A673 (cell line): ENCODE measurements around the gene BRME1. TPM values are rescaled to one million over a fixed set of nuclear protein-coding genes. Genes with fewer than 3 reads are reported as not detected.

Experiments
- BruUV-seq: library from RNA; stranded (reverse); fragments of 400-500 nt; replicated peaks from 2 replicates; lab custom pipeline; 2021; lab: Mats Ljungman, UMichigan
- CTCF ChIA-PET: fragments of 300-600 bp; sonication (Branson Sonifier 250); formaldehyde crosslinking; loops from one replicate; lab custom pipeline; 2022; ENCODE audit warnings: antibody characterized with exemption; lab: Charles Lee
- POLR2A ChIA-PET: fragments of 300-600 bp; sonication (Branson Sonifier 250); formaldehyde crosslinking; loops from one replicate; lab custom pipeline; 2022; ENCODE audit warnings: antibody characterized with exemption; ENCODE audit not compliant: low non-redundant PET; lab: Charles Lee
- DNase-seq: peaks from one replicate; pipeline ENCODE4 v3.0.0-alpha.2; 2015; ENCODE audit warnings: low spot score
- H3K27ac ChIP-seq: fragments of 200-600 bp; sonication (generic); 2 replicates; pipeline ENCODE4 v1.5.1; 2016; ENCODE audit warnings: mixed run types, low read depth, mild to moderate bottlenecking, mixed read lengths, antibody characterized with exemption, low read length; ENCODE audit not compliant: poor library complexity, severe bottlenecking
- H3K27me3 ChIP-seq: fragments of 200-600 bp; sonication (generic); replicated peaks from 2 replicates; pipeline ENCODE4 v1.6.1; 2017; ENCODE audit warnings: mixed run types, low read depth, mild to moderate bottlenecking, mixed read lengths, antibody characterized with exemption, low read length; ENCODE audit not compliant: insufficient read depth, poor library complexity
- H3K36me3 ChIP-seq: fragments of 200-600 bp; sonication (generic); 2 replicates; pipeline ENCODE4 v1.6.1; 2016; ENCODE audit warnings: mixed run types, mild to moderate bottlenecking, mixed read lengths, antibody characterized with exemption, low read length; ENCODE audit not compliant: insufficient read depth, poor library complexity, severe bottlenecking
- H3K4me1 ChIP-seq: fragments of 200-600 bp; sonication (generic); 2 replicates; pipeline ENCODE4 v1.6.1; 2017; ENCODE audit warnings: mixed run types, mild to moderate bottlenecking, mixed read lengths, antibody characterized with exemption, low read length; ENCODE audit not compliant: insufficient read depth, poor library complexity, severe bottlenecking
- H3K4me3 ChIP-seq: fragments of 200-600 bp; sonication (generic); 2 replicates; pipeline ENCODE4 v1.5.1; 2016; ENCODE audit warnings: low read depth, mixed run types, mild to moderate bottlenecking, mixed read lengths, low read length; ENCODE audit not compliant: poor library complexity, severe bottlenecking
- H3K9me3 ChIP-seq: fragments of 200-600 bp; sonication (generic); 2 replicates; pipeline ENCODE4 v1.6.1; 2016; ENCODE audit warnings: mixed run types, low read depth, mild to moderate bottlenecking, mixed read lengths, antibody characterized with exemption, low read length; ENCODE audit not compliant: poor library complexity, severe bottlenecking
- EZH2 ChIP-seq: fragments of 200-600 bp; sonication (generic); IDR thresholded peaks from 2 replicates; pipeline ENCODE4 v1.6.1; 2017; ENCODE audit warnings: borderline replicate concordance, low read depth, mild to moderate bottlenecking, mixed read lengths, antibody characterized with exemption, low read length; ENCODE audit not compliant: poor library complexity, severe bottlenecking
- intact Hi-C: fragments of 100-400 bp; cut with micrococcal nuclease; formaldehyde crosslinking; loops from one replicate; pipeline ENCODE4 v1.10.0; 2022; ENCODE audit not compliant: unreplicated experiment
- total RNA-seq: library from RNA; stranded (reverse); gene quantifications from 2 replicates; pipeline ENCODE4 v1.2.3, GENCODE V29; 2021
- TF ChIP-seq, protein P1 (sequence below): fragments of 300-800, 200-600 bp; sonication (generic); conservative IDR thresholded peaks from 2 replicates; pipeline ENCODE4 v1.5.1; 2017; ENCODE audit warnings: low read depth, mild to moderate bottlenecking, antibody characterized with exemption, low read length, moderate library complexity, mixed read lengths

The BRME1 gene
- total RNA-seq, 1 experiment from 2014 or later, result 4.0 TPM

DNA sequence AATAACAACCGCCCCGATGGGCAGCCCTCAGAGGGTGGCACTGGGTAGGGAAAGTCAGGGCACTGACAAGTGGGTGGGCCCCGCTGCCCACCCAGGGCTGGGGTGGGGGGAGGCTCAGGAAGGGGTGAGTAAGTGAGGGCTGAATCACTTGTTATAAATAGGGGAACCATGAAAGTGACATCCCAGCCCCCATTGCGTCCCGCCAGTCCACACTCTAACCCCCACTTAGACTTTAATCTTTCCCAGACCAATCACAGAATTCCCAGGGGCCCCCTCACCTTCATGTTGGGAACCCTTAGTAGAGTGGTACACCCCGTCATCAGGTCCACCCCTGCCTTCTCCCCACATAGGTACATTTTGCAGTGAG is 66.0 kb downstream of the BRME1 start:
- BruUV-seq, result no TSS peak
- Histone ChIP-seq H3K36me3 (peaks cover 12% of the 10 kb centered on the region), H3K4me1 (peaks cover 60% of the 10 kb centered on the region), H3K9me3 (no peaks in the 10 kb centered on the region), H3K27me3 (no peaks in the 10 kb centered on the region), H3K4me3 (peak overlapping the region; percentile 81), H3K27ac (peak overlapping the region; percentile 95)
- POLR2A ChIA-PET, result no interaction called here
- intact Hi-C loops, result loop anchor here (10.0 kb wide), 1 partner anchor 675 kb away; no protein-coding TSS in a partner anchor
- DNase-seq, result no peak
- CTCF ChIA-PET, result interaction anchor here (0.6 to 0.9 kb wide), 3 partner anchors 206 to 276 kb away, joined by 3 to 11 read pairs (median 8); no protein-coding TSS in a partner anchor
- no peak for TF ChIP-seq EZH2
- TF ChIP-seq, protein P1, sequence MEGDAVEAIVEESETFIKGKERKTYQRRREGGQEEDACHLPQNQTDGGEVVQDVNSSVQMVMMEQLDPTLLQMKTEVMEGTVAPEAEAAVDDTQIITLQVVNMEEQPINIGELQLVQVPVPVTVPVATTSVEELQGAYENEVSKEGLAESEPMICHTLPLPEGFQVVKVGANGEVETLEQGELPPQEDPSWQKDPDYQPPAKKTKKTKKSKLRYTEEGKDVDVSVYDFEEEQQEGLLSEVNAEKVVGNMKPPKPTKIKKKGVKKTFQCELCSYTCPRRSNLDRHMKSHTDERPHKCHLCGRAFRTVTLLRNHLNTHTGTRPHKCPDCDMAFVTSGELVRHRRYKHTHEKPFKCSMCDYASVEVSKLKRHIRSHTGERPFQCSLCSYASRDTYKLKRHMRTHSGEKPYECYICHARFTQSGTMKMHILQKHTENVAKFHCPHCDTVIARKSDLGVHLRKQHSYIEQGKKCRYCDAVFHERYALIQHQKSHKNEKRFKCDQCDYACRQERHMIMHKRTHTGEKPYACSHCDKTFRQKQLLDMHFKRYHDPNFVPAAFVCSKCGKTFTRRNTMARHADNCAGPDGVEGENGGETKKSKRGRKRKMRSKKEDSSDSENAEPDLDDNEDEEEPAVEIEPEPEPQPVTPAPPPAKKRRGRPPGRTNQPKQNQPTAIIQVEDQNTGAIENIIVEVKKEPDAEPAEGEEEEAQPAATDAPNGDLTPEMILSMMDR, result no peak

DNA sequence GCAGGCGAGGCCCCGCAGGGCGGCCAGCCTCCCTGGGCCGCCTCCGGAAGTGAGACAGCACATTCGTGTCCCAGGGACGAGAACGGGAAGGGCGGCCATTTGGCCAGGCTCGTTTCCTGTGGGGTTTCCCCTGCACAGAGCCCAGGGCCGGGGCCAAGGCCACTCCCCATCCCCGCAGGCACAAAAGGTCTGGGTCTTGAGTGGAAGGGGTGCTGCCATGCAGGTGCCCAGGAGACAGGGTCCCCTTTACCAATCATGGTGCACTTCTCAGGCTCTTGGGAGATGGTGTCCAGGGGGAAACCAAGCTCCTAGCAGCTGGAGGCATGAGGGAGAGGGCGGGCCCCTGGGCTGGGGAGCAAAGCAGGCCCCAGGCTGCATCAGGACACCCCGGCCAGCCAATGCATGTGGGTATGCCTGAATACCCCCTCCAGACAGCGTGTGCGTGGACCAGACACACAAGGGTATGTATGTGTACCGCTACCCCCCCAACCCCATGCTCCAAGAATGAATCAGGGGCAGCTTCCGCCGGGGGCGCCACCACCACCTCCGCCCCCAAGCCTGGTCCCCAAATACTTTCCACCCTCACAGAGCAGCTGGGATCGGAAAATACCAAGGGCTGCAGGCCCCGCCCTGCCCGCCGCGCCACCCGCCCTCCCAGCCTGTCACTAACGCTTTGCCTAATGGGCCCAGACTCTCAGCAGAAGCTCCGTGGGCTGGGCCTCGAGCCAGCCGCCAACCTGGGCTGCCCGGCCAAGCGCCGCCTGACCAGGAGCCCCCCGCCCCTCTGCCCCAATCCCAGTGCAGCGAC is 66.6 kb downstream of the BRME1 start:
- peaks cover 60% of the 10 kb centered on the region for H3K4me1 ChIP-seq
- peak overlapping the region; percentile 81 for H3K4me3 ChIP-seq
- POLR2A ChIA-PET, result interaction anchor here (0.7 kb wide), 1 partner anchor 8 kb away, joined by 14 read pairs; no protein-coding TSS in a partner anchor
- TF ChIP-seq EZH2, result no peak
- TF ChIP-seq, protein P1, result 0 out of 2 replicates have a peak, but pooled peaks have one; percentile 27
- peak overlapping the region; percentile 95 for H3K27ac ChIP-seq
- BruUV-seq, result TSS peak; percentile 50
- DNase-seq, result peak; percentile 91
- CTCF ChIA-PET, result interaction anchor here (0.6 to 0.9 kb wide), 3 partner anchors 206 to 276 kb away, joined by 3 to 11 read pairs (median 8); no protein-coding TSS in a partner anchor
- intact Hi-C loops, result no loop called here
- peaks cover 16% of the 10 kb centered on the region for H3K36me3 ChIP-seq
- no peaks in the 10 kb centered on the region for H3K27me3 ChIP-seq
- no peaks in the 10 kb centered on the region for H3K9me3 ChIP-seq

DNA sequence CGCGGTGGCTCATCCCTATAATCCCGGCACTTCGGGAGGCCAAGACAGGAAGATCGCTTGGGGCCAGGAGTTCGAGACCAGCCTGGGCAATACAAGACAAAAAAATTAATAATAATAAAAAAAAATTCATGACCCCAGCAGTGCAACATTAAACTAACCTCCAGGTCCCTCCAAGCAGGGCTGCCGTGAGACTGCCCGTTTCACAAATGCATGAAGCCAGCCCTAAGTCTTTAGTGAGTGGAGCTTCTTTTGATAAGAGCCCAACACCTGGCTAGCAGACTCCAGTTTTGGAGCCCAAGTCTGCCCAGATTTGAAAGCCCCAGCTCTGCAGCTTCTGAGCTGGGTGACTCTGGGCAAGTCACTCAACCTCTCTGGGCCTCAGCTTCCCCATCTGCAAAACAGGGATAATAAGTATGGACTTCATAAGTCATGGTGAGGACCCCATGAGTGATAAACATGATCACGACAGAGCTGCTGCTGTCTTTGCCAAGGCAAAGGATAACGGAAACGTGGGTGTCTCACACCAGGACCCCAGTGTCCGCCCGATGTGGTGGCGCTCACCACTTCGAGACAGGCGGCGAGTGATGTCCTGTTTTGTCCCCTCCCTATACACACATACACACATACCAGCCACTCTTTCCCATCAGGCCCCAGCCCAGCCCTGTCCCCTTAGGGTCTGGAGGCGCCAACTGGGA is 67.3 kb downstream of the BRME1 start:
- no peaks in the 10 kb centered on the region for H3K27me3 ChIP-seq
- intact Hi-C loops, result no loop called here
- CTCF ChIA-PET, result no interaction called here
- H3K36me3 ChIP-seq, result peaks cover 20% of the 10 kb centered on the region
- H3K4me1 ChIP-seq, result peaks cover 52% of the 10 kb centered on the region
- H3K4me3 ChIP-seq, result peak overlapping the region; percentile 81
- H3K27ac ChIP-seq, result peak overlapping the region; percentile 95
- POLR2A ChIA-PET, result no interaction called here
- DNase-seq, result no peak
- TF ChIP-seq, protein P1, result no peak
- TF ChIP-seq EZH2, result no peak
- BruUV-seq, result TSS peak; percentile 18
- no peaks in the 10 kb centered on the region for H3K9me3 ChIP-seq
